ENCODE data around the gene DUSP18.
"Not testable (repeated sequence)": the region's sequence is repeated elsewhere in the genome, so short reads cannot be mapped to it uniquely, and the experiment has no call there.

The DUSP18 gene

GRCh38 chr22:30676565-30676964 is 8.9 kb upstream of the DUSP18 start:
- not testable (repeated sequence) for H2BK5ac ChIP-seq (ENCODE audit: low read depth, low read length, poor library complexity); H3K9ac ChIP-seq (ENCODE audit: low read length); DNase-seq; H2BK12ac ChIP-seq (ENCODE audit: low read length); H3K4me1 ChIP-seq (ENCODE audit: control insufficient read depth in 1 of 2, insufficient read depth in 2 of 2, low read length in 2 of 2); H2AFZ ChIP-seq (ENCODE audit: insufficient read depth, low read length, poor library complexity); H3K14ac ChIP-seq (ENCODE audit: low read length); H4K91ac ChIP-seq (ENCODE audit: low read depth, low read length); H3K36me3 ChIP-seq (ENCODE audit: control insufficient read depth in 1 of 2, insufficient read depth in 2 of 2, low read length in 2 of 2); H3K9me3 ChIP-seq (ENCODE audit: insufficient read depth, low read depth, low read length); H3K79me2 ChIP-seq (ENCODE audit: control insufficient read depth, insufficient read depth, low read length, poor library complexity); H3K18ac ChIP-seq (ENCODE audit: low read length); H4K12ac ChIP-seq (ENCODE audit: low read depth, low read length); H4K8ac ChIP-seq (ENCODE audit: low read depth, low read length); H3K23ac ChIP-seq (ENCODE audit: low read length); H3K27ac ChIP-seq (ENCODE audit: low read depth, low read length); H3K27me3 ChIP-seq (ENCODE audit: insufficient read depth, low read length); H3K4me3 ChIP-seq (ENCODE audit: low read depth, low read length); H3K79me1 ChIP-seq (ENCODE audit: low read length); H2AK5ac ChIP-seq (ENCODE audit: low read length); H3K4ac ChIP-seq (ENCODE audit: low read depth, low read length); H2BK120ac ChIP-seq (ENCODE audit: insufficient read depth, low read length, poor library complexity); H3K4me2 ChIP-seq (ENCODE audit: low read length)
- no CpG with 5 or more reads among the region's 3 CpGs for WGBS (ENCODE audit: extremely low coverage, insufficient coverage, insufficient read length)

DNA sequence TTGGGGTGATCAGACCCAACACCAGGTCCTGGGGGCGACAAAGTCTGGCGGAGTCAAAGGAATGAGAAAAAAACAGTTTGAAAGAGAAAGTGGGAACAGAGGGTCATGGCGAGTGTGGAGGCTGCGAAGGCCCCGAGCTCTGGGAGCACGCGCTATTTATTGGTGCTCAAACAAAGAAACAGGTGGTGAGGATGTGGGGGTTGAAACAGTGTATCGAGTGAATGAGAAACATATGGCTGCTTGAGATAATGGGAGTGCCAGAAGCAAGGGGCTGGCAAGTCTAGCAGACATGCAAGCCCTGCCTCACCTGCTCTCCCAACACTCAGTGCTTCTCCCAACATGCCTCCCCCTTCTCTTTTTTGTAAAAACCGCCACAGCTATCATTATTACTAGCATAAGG is 7.8 kb upstream of the DUSP18 start:
- Histone ChIP-seq H3K4me2 (ENCODE audit: low read length) (no peak overlapping the region), H2AFZ (ENCODE audit: insufficient read depth, low read length, poor library complexity) (no peak overlapping the region), H3K4me1 (ENCODE audit: control insufficient read depth in 1 of 2, insufficient read depth in 2 of 2, low read length in 2 of 2) (peaks cover 3% of the 10 kb centered on the region in 2 experiments), H3K4me3 (ENCODE audit: low read depth, low read length) (no peak overlapping the region), H3K18ac (ENCODE audit: low read length) (no peak overlapping the region), H3K9me3 (ENCODE audit: insufficient read depth, low read depth, low read length) (no peaks in the 10 kb centered on the region), H4K91ac (ENCODE audit: low read depth, low read length) (no peak overlapping the region), H2BK12ac (ENCODE audit: low read length) (no peak overlapping the region), H4K8ac (ENCODE audit: low read depth, low read length) (no peak overlapping the region), H3K14ac (ENCODE audit: low read length) (no peak overlapping the region), H3K27ac (ENCODE audit: low read depth, low read length) (no peak overlapping the region), H2AK5ac (ENCODE audit: low read length) (no peak overlapping the region), H3K4ac (ENCODE audit: low read depth, low read length) (no peak overlapping the region), H2BK120ac (ENCODE audit: insufficient read depth, low read length, poor library complexity) (no peak overlapping the region), H3K23ac (ENCODE audit: low read length) (no peak overlapping the region), H2BK5ac (ENCODE audit: low read depth, low read length, poor library complexity) (no peak overlapping the region), H3K9ac (ENCODE audit: low read length) (no peak overlapping the region), H3K79me1 (ENCODE audit: low read length) (no peaks in the 10 kb centered on the region), H3K36me3 (ENCODE audit: control insufficient read depth in 1 of 2, insufficient read depth in 2 of 2, low read length in 2 of 2) (no peaks in the 10 kb centered on the region), H4K12ac (ENCODE audit: low read depth, low read length) (no peak overlapping the region), H3K27me3 (ENCODE audit: insufficient read depth, low read length) (no peaks in the 10 kb centered on the region), H3K79me2 (ENCODE audit: control insufficient read depth, insufficient read depth, low read length, poor library complexity) (no peaks in the 10 kb centered on the region)
- no peak for DNase-seq
- WGBS (ENCODE audit: extremely low coverage, insufficient coverage, insufficient read length) = no CpG with 5 or more reads among the region's 9 CpGs

DNA sequence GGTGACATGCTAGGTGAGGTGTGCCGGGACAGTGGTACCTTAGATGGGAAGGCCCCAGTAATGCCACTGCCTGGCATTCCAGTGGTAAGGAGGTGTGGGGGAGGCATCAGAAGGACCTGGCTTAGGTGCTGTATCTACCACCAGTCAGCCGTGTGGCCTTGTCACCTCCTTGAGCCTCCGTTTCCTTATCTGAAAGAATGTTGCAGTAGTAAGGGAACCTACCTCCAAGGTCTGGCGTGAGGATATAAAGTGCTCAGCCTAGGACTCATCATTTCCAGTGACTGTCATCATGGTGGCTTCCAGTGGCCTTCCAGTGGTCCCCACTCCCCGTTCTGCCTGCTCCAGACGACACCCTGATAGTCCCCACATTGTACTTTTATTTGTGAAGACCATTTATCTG is 6.8 kb upstream of the DUSP18 start:
- H3K4me1 ChIP-seq (ENCODE audit: control insufficient read depth in 1 of 2, insufficient read depth in 2 of 2, low read length in 2 of 2) = peaks cover 3% of the 10 kb centered on the region in 2 experiments
- H3K4me2 ChIP-seq (ENCODE audit: low read length) = no peak overlapping the region
- DNase-seq = no peak
- no peak overlapping the region for H3K14ac ChIP-seq (ENCODE audit: low read length)
- H2AFZ ChIP-seq (ENCODE audit: insufficient read depth, low read length, poor library complexity) = no peak overlapping the region
- no peak overlapping the region for H2BK120ac ChIP-seq (ENCODE audit: insufficient read depth, low read length, poor library complexity)
- no peaks in the 10 kb centered on the region for H3K79me1 ChIP-seq (ENCODE audit: low read length)
- H2AK5ac ChIP-seq (ENCODE audit: low read length) = no peak overlapping the region
- H3K23ac ChIP-seq (ENCODE audit: low read length) = no peak overlapping the region
- no peak overlapping the region for H3K9ac ChIP-seq (ENCODE audit: low read length)
- no peaks in the 10 kb centered on the region for H3K27me3 ChIP-seq (ENCODE audit: insufficient read depth, low read length)
- H3K9me3 ChIP-seq (ENCODE audit: insufficient read depth, low read depth, low read length) = no peaks in the 10 kb centered on the region
- no peak overlapping the region for H3K27ac ChIP-seq (ENCODE audit: low read depth, low read length)
- H3K4me3 ChIP-seq (ENCODE audit: low read depth, low read length) = no peak overlapping the region
- no peaks in the 10 kb centered on the region for H3K36me3 ChIP-seq (ENCODE audit: control insufficient read depth in 1 of 2, insufficient read depth in 2 of 2, low read length in 2 of 2)
- no peak overlapping the region for H3K4ac ChIP-seq (ENCODE audit: low read depth, low read length)
- H3K18ac ChIP-seq (ENCODE audit: low read length) = no peak overlapping the region
- H2BK12ac ChIP-seq (ENCODE audit: low read length) = no peak overlapping the region
- H4K12ac ChIP-seq (ENCODE audit: low read depth, low read length) = no peak overlapping the region
- no CpG with 5 or more reads among the region's 6 CpGs for WGBS (ENCODE audit: extremely low coverage, insufficient coverage, insufficient read length)
- no peak overlapping the region for H4K8ac ChIP-seq (ENCODE audit: low read depth, low read length)
- no peak overlapping the region for H4K91ac ChIP-seq (ENCODE audit: low read depth, low read length)
- H2BK5ac ChIP-seq (ENCODE audit: low read depth, low read length, poor library complexity) = no peak overlapping the region
- no peaks in the 10 kb centered on the region for H3K79me2 ChIP-seq (ENCODE audit: control insufficient read depth, insufficient read depth, low read length, poor library complexity)

- Histone ChIP-seq H3K79me1 (ENCODE audit: low read length) (no peaks in the 10 kb centered on the region), H4K8ac (ENCODE audit: low read depth, low read length) (no peak overlapping the region), H2BK5ac (ENCODE audit: low read depth, low read length, poor library complexity) (no peak overlapping the region), H3K27ac (ENCODE audit: low read depth, low read length) (no peak overlapping the region), H2BK12ac (ENCODE audit: low read length) (no peak overlapping the region), H2BK120ac (ENCODE audit: insufficient read depth, low read length, poor library complexity) (no peak overlapping the region), H3K9ac (ENCODE audit: low read length) (no peak overlapping the region), H3K23ac (ENCODE audit: low read length) (no peak overlapping the region), H3K14ac (ENCODE audit: low read length) (no peak overlapping the region), H3K4me2 (ENCODE audit: low read length) (no peak overlapping the region), H3K18ac (ENCODE audit: low read length) (no peak overlapping the region), H3K36me3 (ENCODE audit: control insufficient read depth in 1 of 2, insufficient read depth in 2 of 2, low read length in 2 of 2) (no peaks in the 10 kb centered on the region), H2AFZ (ENCODE audit: insufficient read depth, low read length, poor library complexity) (no peak overlapping the region), H3K9me3 (ENCODE audit: insufficient read depth, low read depth, low read length) (no peaks in the 10 kb centered on the region), H3K27me3 (ENCODE audit: insufficient read depth, low read length) (peaks cover 5% of the 10 kb centered on the region), H4K91ac (ENCODE audit: low read depth, low read length) (no peak overlapping the region), H4K12ac (ENCODE audit: low read depth, low read length) (no peak overlapping the region), H3K79me2 (ENCODE audit: control insufficient read depth, insufficient read depth, low read length, poor library complexity) (no peaks in the 10 kb centered on the region), H3K4me1 (ENCODE audit: control insufficient read depth in 1 of 2, insufficient read depth in 2 of 2, low read length in 2 of 2) (peaks cover 6 to 7% of the 10 kb centered on the region in 2 experiments), H3K4me3 (ENCODE audit: low read depth, low read length) (no peak overlapping the region), H3K4ac (ENCODE audit: low read depth, low read length) (no peak overlapping the region), H2AK5ac (ENCODE audit: low read length) (no peak overlapping the region)
- no CpG with 5 or more reads among the region's 4 CpGs for WGBS (ENCODE audit: extremely low coverage, insufficient coverage, insufficient read length)
- no peak for DNase-seq
These were observed 5.5 kb upstream of the DUSP18 start for GRCh38 chr22:30673136-30673535.

All from trophoblast cell (in vitro differentiated cells and primary cell).